HG03520 (cell line): Measurements from ENCODE around the gene DOCK4.

Experiments used
- ATAC-seq: cut with Tn5 transposase; IDR thresholded peaks from one replicate; pipeline ENCODE4 v1.9.1; 2021; ENCODE audit warnings: mild to moderate bottlenecking, moderate library complexity; ENCODE audit not compliant: unreplicated experiment

Gene DOCK4

DNA sequence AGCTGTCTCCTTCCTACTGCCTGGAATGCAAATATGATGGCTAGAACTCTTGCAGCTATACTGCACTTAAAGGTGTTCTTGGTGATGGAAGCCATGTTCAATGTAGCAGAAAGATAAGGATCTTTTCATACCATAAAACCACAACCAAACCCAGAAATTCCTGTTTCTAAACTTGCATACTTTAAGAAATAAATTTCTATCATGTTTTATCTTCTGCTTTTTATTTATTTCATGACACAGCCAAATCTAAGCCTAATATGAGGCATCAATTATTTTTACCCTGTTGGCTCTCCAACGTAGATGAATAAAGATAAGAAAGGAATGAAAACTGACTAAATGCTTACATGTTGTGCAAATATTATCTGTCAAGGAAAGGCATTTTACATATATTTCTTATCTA lies 224.1 kb downstream of the DOCK4 start:
- ATAC-seq: no peak

DNA sequence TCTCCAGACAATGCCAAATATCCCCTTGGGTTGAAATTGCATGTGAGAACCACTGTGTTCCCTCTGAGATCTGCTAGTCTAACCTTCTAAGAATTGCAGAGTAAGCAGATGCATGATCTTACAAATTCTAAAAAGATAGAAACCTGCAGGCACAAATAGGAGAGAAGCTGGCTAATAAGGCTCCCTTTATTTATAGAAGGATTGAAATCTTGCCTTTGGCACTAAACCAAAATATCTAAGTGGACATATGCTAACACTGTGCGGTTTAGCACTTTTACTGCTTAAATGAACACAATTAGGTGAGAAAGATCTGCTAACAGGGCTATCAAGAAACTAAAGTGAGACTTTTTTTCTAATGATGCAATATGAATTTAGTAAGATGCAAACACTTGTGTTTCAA lies 225.5 kb downstream of the DOCK4 start:
- no peak for ATAC-seq

- no peak for ATAC-seq
Observed at GRCh38 chr7:111975346-111975745, 230.9 kb downstream of the DOCK4 start.

DNA sequence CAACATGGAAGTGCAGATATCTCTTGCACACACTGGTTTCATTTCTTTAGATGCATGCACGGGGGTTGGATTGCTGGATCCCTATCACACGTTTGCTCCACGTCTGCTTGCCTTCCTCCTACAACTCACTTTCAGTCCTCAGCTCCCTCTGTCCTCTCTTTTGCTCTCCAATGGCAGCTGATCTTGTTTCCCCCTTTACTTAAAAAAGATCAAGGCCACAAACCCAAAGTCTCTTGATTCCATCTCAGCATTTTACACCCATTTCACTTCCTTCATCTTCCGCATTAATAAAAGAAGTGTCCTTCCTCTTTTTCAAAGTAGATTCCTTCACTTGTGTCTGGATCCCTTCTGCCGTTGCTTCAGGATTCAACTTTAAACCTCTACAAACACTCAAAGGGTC lies 245.2 kb downstream of the DOCK4 start:
- no peak for ATAC-seq

DNA sequence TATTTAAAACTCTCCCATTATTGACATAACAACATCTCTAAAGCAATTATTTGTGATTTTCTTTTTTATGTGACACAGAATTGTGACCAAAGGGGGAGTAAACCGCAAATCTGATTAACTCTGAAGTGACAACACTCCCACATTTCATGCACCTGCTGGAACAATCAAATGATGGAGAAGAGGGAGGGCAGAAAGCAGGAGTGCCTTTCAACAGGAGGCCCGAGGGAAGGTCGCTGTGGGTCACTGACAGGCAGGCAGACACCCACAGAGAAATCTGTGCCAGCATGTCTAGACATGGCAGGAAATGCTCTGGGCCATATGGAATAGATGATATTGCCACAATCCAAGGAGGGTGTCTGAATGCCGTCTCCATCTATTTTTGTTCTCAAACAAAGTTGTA lies 247.3 kb downstream of the DOCK4 start:
- ATAC-seq: no peak

DNA sequence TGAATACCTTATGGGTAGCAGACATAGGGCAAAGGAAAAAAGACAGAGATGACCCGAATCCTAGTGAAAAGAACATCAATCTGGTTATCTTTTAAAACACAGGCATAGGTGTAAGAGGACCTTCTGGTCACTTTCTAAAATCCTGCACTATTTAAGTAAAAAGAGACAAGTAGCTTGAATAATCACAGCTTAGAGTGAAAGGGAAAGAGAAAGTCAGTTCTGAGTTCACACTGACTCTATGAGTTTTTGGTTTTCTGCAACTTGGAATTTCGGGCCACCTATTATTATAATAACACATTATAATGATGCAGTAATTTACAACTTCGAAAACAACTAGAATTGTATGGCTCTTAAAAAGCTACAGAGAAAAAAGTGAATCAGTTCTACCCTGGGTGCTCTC lies 247.8 kb downstream of the DOCK4 start:
- ATAC-seq: no peak

- no peak for ATAC-seq
Observed at GRCh38 chr7:111955616-111956015, 250.6 kb downstream of the DOCK4 start.

DNA sequence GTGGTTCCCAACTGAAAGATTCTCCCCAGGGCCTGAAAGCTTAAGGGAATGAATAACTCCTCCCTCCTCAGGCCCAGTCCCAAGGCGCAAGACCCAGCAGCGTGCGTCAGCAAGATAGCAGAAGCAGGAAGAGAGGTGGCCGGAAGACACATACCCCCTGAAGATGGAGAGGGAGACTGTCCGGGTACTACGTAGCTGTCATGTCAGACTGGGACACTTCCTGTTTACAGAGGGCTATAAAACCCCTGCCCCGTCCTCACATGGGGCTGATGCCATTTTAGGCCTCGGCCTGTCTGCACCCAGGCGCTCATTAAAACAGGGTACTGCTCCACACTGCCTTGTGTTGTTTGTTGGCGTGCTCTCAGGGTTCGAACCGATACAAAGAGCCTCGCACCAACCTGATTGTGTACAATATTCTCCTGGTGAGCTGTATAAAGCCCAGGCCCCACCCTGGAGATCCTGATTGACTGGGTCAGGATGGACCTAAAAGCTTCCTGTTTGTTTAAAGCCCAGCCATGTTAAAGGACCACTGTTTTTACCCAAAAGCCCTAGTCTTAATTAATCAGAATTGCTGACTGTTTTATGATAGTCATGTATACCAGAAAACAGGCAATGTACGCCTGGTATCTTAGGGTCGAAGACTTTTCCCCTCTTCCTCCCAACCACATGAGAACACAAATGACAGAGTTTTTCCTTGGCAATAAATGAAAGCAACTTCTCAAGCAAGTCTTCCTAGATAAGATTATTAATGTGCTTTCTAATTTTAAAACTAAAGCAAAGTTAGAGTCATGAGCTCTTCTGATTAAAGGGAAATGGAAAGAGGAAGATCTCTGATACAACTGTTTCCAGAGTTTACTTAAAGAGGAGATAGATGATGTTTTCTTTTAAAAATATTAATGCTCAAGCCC lies 251.5 kb downstream of the DOCK4 start:
- ATAC-seq: no peak

GRCh38 chr7:111954056-111954455 lies 252.1 kb downstream of the DOCK4 start:
- ATAC-seq: no peak

DNA sequence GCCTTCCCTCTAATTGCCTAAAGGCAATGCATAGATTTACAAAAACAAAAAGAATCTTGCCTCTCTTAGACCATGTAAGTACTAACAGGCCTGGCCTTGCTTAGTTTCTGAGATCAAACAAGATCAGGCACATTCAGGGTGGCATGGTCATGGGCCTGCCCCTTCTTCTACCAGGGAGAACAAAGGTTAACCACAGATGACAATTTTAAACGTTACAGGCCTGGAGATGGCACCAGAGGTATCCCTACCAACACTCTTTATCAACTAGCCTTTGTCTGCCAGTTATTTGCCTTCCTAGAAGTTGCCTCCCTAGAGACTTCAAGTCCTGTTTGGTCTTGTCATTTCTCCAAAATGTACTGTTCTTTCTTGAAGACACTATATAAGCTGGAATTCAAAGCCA lies 252.6 kb downstream of the DOCK4 start:
- ATAC-seq: no peak

DNA sequence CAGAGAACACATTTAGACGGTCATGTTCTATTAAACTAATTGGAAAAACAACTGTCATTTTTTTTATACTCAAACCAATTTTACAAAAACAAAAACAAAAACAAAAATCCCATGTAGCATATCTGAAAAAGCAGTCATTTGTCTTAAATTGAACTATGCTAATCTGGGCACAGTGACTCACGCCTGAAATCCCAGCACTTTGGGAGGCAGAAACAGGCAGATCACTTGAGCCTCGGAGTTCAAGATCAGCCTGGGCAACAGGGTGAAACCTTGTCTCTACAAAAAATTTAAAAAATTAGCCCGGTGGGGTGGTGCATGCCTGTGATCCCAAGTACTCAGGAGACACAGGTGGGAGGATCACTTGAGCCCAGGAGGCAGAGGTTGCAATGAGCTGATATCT lies 253.4 kb downstream of the DOCK4 start:
- ATAC-seq: no peak

- ATAC-seq: no peak
Observed at GRCh38 chr7:111951052-111951451, 255.1 kb downstream of the DOCK4 start.

- no peak for ATAC-seq
Observed at GRCh38 chr7:111942450-111943081, 263.6 kb downstream of the DOCK4 start.

GRCh38 chr7:111937163-111937562 lies 269.0 kb downstream of the DOCK4 start:
- no peak for ATAC-seq

GRCh38 chr7:111933609-111934008 lies 272.6 kb downstream of the DOCK4 start:
- ATAC-seq: no peak

DNA sequence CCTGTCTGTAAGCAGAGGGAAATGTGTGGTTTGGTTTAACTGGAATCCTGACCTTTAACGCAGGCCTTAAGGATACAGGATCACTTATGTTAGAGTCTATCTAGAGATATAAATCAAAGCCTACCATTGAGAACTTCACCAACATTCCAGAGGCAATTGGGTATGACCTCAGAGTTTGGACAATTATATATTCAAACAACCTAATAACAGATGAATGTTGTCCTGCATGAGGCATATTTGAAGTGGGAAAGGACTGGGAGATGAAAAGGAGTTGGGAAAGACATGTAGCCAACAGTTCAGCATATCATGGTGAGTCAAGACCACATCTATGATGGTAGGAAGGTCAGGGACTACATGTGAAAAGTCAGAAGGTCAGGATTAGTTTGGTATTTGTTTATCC lies 274.2 kb downstream of the DOCK4 start:
- ATAC-seq: no peak

GRCh38 chr7:111931016-111931517 lies 275.1 kb downstream of the DOCK4 start:
- no peak for ATAC-seq

DNA sequence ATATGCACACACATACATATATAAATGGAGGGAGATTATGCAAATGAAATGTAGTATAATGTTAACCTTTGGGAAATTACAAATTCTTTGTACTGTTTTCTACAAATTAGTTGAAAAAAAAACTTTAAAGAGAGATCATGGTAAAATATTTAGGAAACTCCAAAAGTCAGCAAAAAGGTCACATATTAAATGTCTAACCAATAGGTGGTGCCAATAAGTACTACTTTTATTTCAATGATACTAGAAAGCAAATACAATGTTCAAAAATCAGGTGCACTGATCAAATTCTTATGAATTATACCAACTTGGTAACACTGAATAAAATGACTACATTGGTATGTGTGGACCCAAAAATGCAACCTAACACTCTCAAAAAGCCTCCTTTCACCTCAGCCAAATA lies 276.9 kb downstream of the DOCK4 start:
- no peak for ATAC-seq

GRCh38 chr7:111927353-111928019 lies 278.7 kb downstream of the DOCK4 start:
- no peak for ATAC-seq

DNA sequence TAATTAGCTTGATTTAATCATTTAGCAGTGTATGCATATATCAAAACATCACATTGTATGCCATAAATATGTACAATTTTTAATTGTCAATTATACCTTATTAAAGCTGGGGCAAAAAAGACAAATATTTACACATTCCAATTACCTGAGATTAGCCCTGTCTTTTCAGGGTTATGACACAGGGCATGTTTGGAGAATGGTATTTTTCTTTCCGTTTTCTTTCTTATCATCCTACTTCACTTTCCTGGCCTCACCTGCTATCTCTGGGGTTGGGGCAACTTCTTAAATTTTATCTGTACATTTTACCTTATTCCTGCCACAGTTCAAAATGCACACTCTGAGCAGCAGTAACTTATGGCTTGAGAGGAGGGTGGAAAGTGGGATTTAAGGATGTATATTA lies 285.9 kb downstream of the DOCK4 start:
- ATAC-seq: no peak

DNA sequence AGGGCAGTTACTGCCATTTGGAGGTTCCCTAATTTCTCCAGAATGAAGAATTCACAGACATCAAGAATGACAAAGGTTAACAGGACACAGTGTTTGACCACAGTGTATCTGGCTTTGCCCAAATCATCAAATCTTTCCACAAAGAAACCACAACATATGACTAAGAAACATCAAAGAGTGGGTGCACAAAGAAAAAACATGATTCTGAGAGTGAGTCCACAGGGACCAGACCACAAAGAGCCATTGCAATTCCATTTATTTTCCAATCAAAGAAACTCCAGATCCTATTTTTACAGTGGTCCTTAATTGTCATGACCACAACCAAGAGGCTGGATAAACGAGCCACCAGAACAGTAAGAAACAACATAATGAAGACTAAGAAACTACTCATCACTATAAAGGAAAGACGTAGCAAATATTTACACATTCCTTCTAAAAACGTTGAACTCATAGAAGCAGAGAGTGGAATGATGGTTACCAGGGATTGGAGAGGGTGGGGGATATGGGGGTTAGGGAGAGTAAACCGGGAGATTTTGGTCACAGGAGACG lies 286.5 kb downstream of the DOCK4 start:
- ATAC-seq: no peak
